GM19351 (cell line): ENCODE results near the gene LMAN2L.

ENCODE experiments used
- ATAC-seq: cut with Tn5 transposase; IDR thresholded peaks from one replicate; pipeline ENCODE4 v1.9.1; 2021; ENCODE audit warnings: mild to moderate bottlenecking, moderate library complexity; ENCODE audit not compliant: unreplicated experiment

Gene LMAN2L, protein sequence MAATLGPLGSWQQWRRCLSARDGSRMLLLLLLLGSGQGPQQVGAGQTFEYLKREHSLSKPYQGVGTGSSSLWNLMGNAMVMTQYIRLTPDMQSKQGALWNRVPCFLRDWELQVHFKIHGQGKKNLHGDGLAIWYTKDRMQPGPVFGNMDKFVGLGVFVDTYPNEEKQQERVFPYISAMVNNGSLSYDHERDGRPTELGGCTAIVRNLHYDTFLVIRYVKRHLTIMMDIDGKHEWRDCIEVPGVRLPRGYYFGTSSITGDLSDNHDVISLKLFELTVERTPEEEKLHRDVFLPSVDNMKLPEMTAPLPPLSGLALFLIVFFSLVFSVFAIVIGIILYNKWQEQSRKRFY

DNA sequence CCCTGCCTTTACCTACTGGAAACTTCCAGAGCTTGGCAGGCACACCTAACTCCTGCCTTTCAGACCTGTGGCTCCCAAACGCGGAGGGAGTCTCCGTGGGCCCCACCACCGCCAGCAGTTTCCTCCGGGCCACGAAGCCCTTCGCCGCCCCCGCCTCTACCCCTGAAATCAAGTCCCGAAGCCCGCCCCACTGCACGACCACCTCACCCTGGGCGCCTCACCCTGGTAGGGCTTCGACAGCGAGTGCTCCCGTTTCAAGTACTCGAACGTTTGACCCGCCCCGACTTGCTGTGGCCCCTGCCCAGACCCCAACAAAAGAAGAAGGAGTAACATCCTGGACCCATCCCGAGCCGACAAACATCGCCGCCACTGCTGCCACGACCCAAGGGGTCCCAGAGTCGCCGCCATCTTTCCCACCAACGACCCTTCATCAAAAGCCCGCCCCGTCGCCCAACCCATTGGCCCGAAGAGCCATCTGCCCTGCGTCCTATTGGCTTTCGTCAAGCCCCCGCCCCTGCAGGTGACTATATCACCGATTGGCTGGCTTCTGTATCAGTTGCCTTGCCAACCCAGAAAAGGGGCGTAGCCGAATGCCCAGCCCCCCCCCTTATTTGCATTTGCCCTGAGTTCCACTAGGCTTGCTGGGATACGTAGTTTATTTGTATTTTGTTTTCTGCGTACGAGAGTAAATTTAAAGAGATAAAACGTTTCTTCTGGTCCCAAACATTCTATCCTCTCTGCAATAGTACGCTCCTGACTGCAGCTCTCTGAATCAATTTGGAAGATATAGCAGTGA, at the start of gene LMAN2L:
LMAN2L (minus strand) TSS at position 432 of the 796 bp plus-strand sequence; CDS start at position 408, 24 bp downstream.
- peak; percentile 99 for ATAC-seq

DNA sequence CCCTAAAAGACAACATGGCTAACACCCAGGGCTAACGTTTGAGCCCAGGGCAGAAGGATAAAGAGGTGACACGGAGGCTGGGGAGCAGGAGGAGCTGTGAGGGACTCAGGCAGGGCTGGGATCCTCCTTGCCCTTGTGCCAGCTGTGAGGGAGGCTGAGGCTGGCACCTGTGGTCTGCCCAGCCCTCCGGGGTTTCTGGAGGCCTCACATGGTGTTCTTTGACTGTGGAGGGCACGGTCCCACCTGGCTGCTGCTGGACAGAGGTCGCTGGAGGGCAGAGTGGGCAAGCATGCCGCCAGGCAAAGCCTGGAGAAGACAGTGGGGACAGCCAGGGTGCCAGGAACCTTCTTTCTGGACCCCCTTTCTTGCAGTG, 49.4 kb upstream of the LMAN2L start:
- ATAC-seq, result no peak

DNA sequence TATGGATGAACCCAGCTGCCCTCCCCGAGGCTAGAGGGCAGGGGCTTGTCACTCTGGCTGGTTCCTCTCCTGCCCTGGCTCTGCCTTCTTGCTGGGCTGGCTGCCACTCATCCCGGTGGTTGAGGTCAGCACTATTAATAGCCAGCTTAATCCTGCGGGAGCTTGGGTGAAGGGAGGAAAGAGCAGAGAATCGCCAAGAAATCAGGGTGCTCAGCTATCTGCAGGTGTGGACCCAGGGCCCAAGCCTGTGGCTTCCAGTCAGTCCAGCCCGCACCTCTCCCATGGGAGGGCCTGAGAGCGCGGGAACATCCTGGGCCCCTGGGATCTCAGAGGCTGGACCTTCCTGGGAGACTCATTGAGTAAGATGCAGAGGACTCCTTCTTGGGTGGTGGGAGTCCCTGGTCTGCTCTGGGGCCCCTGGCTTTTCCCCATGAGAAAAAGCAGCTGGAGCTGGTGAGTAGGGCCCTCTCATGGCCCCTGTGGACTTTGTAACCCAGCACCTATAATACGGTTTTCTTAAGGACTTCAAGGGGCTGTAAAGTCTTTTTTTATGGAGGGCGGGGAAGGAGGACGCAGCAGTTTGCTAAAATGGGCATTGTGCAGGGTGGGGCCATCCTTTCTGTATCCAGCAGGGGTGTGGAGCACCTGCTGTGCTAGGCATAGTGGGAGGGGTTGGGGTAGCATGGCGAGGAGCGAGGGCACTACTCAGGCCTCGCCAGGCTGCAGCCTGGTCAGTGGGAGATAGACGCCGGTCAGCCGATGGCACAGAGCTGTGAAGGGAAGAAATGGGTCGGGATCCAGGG, 48.8 kb upstream of the LMAN2L start:
- no peak for ATAC-seq

DNA sequence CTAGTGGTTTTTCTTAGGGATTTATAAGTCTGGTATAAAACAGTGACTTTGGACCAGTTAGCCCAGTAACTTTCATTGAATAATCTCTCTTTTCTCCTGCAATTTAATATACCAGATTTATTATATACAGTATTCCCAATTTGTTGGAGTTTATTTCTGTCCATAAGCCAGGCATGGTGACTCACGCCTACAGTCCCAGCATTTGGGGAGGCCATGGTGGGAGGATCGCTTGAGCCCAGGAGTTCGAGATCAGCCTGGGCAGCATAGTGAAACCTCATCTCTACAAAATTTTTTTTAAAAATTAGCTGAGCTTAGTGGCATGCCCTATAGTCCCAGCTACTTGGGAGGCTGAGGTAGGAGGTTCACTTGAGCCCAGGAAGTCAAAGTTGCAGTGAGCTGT, 47.5 kb upstream of the LMAN2L start:
- ATAC-seq, result no peak

DNA sequence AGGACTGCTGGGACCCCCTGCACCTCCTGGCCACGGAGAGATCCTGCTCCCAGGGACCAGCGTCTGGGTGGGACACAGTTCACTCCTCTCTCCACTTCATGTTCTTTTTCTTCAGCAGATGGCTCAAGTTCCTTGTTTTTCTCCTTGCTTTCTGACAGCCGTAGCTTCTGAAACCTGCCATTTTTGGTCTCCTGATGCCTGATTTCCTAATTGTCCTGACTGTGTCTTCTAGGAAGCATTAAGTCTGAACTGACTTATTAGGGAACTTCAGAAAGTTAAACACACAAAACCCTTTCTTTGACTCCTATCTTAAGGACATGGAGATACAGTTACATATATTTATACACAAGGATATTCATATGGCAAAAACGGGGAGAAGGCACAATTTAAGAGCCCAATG, 43.5 kb upstream of the LMAN2L start:
- no peak for ATAC-seq

DNA sequence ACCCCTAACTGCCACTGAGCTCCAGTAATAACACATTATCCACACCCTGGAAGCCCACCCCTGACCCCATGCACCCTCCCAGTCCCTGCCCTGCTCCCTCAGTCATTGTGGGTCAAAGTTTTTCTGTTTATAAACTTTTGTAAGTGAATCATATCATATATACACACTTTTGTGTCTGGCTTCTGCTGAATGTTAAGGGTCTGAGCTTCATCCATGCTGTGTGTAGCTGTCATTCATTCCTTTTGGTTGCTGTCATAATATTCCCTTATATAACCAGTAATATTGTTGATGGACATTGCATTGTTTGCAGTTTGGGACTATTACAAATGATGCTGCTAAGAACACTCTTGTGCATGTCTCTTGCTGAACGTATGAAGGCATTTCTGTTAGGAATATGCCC, 35.3 kb upstream of the LMAN2L start:
- no peak for ATAC-seq

DNA sequence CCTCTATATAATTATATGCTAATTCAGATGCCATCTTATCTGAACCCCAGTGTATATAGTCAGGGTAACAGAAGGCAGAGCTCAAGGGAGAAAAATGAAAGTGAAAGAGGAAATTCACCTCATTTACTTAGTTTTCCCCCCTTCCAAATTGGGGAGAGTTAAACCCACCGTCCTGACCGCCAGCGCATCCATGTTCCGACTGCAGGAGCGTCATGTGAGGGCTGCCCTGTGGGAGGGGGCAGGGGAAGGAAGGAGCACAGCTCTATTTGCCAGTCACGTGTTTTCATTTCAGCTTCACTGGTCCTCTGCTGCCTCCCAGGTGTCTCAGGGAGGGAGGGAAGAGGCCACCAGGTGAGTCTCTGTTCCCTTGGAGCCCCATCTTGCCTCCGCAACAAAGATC, 34.1 kb upstream of the LMAN2L start:
- no peak for ATAC-seq

DNA sequence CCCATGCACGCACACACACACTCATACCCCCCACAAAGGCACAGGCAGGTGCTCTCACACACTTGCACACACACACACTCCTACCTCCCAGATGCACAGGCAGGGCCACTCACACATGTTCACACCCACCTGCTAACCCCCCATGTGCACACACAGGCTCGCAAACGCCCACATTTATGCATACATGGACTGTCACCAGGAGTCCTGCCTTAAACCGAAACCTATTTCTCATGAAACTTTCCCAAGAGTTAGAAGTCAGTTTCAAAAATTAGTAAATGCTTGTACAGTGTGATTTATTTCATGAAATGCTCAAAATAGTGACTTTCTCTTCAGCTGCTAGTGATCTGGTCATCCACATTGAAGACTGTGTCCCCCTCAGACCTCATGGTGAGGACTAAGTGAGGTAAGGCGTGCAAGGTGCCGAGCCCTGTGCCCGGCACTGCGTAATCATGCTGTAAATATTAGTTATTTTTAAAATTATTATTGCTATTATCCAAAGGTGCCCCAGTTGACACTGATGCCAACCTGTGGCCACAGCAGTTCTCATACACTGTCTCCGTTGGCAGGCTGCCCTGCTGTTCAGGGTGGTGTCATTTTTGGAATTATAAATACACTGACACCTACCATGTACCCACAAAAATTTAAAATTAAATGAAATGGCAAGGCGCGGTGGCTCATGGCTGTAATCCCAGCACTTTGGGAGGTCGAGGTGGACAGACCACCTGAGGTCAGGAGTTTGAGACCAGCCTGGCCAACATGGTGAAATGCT, 33.2 kb upstream of the LMAN2L start:
- peak; percentile 58 for ATAC-seq

DNA sequence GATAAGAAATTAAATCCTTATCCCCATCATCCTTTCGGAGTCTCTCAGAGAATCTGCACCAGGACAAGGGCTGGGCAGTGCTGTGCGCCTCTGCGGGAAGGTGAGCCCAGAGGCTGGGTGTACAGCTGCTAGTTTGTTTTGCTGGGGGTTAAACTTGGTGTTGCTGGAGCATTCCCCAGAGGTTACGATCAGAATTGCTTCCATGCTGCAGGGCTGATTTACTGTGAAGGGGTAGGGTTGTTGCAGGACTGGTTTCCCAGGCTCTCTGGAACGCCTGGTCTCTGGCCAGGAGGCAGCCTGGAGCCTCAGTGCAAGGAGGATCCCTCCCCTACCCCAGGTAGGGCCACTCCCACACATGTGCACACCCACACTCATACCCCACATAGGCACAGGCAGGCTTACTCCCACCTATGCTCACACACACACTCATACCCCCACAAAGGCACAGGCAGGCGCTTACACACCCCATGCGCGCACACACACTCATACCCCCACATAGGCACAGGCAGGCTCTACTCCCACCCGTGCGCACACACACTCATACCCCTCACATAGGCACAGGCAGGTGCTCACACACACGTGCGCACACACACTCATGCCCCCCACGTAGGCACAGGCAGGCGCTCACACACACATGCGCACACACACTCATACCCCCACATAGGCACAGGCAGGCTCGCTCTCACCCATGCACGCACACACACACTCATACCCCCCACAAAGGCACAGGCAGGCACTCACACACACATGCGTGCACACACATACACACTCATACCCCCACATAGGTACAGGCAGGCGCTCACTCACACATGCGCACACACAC, 32.1 kb upstream of the LMAN2L start:
- no peak for ATAC-seq

DNA sequence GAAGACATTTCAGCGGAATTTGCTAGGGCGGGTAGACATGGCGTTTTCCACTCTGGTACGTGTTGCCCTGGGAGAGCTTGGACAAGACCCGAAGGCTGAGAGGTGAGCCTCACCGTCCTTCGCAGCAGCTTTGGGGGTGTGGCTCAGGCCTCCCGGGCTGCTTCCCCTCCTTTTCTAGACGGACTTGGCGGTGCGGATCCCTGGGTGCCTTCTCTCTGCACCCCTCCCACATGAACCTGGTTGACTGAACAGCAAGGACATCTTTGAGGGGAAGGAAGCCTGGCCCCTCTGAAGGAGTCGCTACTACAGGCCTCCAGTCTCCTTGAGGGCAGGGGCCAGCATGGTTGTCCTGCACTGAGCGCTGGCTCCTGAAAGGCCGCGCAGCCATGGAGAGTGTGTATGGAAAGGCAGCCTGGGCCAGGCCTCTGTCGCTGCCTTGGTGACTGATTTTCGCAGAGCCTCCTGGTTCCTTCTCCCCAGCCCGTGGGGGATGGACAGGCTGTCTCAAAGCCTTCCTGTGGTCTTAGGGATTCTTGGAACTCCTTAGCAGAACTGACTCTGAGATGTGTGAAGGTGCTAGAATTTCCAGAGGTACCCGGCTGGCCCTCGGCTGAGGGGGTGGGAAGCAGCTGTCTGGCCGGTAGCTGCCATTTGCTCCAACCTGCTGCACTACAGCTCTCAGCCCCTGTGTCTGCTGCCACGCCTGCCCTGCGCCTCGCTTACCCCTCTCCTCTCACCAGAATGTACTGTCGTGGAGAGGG, 30.8 kb upstream of the LMAN2L start:
- ATAC-seq, result no peak

DNA sequence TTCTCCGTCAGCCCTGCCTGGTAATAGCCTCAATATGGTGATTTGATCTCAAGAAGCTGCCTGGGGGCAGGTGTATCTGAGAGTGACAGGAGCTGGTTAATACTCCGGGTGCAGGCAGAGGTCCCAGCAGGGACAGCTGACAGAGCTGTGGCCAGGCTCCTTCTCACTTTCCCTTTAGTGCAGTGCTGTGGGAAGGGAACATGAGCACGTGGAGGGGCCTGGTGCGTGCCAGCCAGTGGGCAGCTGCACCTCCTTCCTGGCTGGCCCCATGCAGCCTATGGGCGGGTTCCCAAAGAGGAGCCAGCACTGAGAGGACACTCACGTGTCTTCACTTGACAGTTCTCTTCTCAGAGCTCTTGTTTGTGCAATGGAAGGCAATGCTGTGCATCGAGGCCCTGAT, 29.9 kb upstream of the LMAN2L start:
- no peak for ATAC-seq

DNA sequence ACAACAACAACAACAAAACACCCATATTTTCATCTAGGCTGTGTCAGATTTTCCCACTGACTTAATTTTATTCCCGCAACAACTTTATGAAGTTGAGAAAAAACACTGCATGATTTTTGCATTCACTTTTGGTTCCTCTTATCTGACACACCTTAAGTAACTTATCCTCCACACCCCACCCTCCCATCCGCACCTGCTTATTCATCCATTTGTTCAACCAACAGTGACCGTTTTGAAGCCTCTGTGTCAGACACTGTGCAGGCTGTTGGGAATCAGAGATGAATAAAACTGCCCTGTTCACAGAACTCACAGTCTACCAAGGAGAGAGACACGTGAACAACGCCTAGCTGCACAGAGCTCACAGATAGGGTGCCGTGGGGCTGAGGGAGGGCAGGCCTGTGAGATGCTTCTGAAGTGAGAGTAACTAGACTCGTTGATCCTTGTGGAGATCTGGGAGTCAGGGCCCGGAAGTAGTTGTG, 28.3 kb upstream of the LMAN2L start:
- ATAC-seq, result no peak

DNA sequence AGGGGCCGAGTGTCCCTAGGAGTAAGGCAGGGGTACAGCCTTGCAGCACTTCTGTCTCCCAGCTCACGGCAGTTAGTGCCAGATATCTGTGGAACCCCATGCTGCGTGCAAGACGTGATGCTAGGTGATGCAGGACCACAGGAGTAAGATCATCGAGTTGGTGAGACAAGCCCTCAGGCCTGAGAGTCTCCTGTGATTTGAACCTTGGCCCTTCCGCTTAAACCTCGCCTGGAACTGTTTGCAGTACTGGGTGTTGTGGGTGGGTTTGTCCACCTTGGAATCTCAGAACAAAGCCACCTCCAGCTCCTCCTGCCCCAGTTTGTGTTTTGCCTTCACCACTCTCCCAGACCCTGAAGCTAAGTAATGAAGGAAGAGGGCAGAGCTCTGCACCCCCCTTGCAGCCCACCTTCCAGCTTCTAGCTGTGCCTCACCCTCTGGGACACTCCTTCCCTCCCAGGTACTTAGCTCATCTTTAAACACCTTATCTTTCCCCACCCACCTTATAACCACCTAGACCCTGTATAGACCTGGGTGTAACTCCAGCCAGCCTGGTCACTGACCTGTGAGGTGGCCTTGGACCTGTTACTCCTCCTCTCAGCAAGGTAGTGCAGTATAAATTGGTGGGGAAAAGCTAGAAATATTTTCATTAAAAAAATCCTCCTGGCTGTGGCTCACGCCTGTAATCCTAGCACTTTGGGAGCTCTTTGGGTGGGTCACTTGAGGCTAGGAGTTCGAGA, 27.4 kb upstream of the LMAN2L start:
- no peak for ATAC-seq

DNA sequence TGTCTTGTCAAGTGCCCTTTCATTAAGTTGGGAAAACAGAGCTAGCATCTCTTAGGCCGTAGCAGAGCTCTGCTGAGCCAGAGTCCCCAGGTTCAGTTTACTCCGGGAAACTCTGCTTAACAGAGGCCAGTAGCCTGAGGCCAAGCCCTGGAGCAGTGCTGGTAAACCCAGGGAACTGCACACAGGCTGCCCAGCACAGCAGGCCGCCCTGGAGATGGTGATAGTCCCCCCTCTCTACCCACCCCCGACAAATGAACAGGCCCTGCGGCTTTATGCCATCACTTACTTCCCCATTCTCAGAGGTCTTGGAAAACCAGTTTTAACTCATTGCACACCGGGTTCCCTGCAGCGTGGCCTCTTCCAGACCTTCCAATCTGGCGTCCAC, 24.4 kb upstream of the LMAN2L start:
- no peak for ATAC-seq

DNA sequence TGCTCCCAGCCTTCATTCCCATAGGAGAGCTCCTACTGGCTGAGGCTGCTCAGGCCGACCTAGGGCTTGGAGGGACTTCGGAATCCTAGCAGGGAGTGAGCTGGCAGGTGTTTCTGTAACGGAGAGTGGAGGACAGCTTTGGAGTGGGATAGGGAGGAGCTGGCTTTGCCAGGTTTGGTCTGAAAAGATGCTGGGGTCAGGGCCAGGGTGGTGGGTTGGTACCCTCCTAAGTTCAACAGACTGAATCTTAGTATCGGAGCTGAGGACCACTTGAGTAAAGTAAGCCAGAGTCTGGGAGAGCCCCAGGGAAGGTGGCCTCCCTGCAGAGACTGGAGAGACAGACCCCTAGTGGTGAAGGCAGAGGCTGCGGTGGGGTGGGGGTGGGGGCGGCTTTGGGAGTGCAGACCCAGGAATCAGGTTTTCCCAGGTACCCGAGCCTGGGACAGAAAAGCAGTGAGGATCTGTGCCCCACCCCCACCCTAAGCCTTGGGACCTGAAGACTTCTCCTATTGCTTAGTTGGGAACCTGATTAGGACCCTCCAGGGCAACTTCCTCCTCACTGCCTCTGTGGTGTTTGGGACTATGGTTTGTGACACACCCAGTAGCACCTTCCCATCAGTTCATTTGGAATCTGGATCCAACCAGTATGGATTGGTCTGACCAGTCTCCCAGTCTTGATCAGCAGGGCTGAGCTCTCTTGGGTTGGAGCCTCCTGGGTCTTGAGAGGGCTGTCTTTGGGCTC, 23.8 kb upstream of the LMAN2L start:
- no peak for ATAC-seq

DNA sequence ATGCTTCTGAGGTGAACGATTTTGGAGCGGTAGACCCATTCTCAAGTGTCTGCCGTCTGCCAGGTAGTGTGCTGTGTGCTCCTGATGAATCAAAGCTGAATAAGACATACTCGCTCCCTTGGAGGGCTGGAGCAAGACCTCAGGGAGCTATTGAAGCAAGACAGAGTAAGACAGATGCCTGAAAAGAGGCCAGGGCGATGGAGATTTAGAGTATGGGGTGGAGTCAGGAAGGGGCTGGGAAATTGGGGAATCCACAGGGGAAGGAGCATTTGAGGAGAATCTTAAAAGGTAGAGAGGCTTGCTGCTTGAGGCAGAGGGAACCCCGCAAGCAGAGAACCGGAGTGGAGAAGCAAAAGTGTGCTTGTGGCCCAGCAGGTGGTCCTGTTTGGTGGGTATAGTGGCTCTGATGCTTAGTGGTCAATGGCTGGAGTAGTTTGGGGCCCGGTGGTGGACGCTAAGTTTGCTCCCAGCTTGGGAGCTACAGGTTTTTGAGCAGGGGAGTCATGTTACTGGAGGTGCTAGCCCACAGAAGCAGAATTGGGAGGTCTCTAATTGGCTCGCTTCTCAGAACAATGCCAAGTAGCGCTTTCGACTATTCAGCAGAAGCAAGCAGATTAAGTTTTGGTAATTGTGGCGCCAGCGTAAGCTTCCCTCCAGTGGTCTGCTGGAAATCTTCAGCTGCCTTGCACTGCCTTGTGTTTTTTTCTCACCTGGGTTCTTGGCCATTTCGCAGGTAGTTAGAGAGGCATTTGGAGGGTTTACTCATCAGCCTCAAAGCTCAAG, 22.9 kb upstream of the LMAN2L start:
- ATAC-seq, result no peak
